NCI-H128 (cell line): ENCODE measurements around the gene LRP1.
A peak's percentile ranks its signal among the peaks of the same experiment; 100 is the strongest.

Experiments
- DNase-seq: peaks from one replicate; lab custom pipeline; 2025; ENCODE audit not compliant: unreplicated experiment; lab: John Stamatoyannopoulos, UW

Gene LRP1

DNA sequence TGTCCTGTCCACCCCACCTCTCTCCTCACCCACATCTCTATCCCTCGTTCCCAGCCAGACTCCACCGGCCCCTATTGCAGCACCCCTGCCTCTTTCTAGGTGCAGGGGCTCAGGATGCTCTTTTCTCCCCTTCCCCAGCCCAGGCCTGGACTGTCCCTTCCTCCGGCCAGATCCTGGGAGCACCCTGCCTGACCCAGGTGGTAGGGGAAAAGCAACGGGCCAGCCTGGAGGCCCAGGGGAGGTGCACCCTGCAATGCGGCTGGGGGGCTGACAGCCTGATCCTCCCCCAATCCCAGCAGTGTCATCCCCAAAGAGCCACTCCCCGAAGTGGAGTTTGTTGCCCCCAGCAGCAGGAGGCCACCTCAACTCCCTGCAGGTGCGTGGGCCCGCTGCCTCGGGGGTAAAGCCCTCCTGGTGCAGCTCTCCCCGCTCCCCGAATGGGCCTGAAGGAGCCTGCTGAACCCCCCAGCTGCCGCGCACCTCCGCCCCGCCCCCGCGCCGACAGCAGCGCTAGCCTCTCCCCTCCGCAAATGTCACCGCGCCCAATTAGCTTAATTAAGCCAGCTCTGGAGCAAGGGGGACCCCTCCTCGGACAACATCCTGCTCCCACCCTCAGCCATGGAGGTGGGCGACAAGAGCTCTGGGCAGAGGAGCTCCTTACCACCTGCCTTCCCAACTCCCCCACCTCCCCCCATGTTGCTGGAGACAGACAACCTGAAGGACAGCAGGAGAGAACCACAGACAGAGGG, 93.1 kb downstream of the LRP1 start:
- no peak for DNase-seq

DNA sequence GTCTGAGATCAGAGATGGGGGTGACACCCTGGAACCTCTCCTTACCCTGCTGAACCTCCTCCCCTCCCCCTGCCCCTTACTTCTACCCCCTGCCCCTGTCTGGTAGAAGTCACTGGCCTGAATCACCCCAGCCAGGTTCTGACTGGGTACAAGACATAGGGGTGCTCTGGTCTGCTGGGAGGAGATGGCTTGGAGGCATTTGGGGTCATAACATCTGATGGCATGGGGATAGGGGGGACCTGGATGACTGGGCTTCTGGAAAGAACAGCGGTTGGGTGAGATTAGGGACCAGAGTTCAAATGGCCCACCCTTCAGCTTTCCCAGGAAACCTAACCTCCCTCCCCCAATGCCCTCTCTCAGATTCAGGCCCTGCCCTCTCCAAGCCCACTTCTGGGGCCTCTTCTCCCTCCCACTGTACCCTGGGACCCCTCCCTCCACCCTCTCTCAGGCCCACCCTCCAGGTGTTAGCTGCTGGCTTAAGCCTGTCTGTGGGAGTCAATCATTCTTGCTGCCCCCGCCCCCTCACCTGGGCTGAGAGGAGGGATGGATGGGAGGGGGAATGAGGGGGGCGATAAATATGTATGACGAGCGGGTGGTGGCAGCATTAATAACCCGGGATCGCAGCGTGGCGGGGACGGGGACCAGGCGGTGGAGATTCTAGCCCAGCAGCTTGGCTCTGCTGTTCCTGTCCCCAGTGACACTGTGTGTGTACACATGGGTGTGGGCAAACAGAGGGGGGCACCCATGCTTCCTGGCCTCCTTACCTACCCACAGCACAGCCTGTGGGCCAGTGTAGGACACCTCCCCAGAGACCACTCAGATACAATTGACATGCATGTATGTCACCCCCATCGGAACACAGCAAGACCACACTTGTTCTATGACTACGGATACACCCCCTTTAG, 94.3 kb downstream of the LRP1 start:
- no peak for DNase-seq

DNA sequence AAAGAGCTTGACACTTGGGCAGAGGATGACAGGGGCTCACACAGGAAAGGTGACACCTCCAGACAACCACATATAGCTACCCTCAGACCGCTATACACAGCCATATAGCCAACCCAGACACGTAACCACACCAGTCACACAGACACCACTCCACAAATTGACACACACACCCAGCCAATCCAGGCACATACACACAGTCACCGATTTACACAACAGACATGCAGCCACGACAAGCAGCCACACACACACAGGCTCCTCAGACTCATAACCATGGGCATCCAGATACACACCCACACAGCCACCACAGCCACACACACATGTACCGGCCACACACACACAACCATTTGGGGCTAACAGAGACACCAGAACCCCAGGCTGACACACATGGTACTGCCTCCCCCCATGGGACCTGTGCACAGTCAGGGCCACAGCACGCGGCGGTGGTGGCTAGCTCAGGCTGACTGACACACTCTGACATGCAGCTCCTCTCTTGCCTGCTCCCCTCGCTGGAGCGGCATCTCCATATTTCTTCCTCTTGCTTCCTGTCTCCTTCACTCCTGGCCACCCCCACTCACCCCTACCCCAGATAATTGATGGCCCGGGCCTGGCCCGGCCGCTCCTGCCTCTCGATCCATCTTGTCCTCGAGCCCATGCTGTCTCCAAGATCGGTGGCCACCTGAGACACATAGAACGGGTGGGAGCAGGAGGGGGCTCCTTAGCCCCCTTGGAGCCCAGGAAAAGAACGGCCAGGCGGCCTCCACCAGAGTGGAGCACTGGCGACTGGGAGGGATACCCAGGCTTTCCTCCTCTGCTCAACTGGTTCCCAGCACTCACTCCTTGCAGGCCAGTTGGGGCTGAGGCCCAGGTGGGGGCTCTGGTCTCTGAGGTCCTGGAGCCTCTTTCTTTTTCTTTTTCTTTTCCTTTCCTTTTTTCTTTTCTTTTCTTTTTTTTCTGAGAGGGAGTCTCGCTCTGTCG, 95.2 kb downstream of the LRP1 start:
- DNase-seq, result no peak

DNA sequence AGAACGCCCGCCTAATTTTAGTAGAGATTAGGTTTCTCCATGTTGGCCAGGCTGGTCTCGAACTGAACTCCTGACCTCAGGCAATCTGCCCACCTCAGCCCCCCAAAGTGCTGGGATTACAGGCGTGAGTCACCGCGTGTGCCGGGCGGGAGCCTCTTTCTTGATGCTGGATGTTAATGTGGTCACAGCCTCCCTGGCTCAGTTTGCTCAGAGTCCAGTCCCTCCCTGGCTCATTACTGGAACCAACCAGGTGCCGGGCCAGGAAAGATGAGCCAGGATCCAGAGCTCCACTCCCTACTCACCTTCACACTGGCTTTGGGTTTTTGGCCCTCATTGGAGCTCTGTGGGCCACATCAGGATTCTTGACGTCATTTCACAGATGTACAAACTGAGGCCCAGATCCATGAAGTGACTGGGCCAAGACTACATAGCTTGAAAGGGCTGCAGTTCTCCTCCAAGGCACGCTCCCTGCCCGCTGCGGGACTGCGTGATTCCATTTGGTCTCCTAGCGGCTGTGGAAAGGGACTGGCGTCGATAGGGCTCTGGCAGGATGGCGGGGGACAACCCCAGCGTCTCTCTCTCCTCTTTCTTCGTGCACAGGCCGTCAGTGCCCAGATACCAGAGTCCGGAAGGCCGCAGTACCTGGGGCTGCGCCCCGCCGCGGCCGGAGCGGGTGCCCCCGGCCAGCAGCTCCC, 96.1 kb downstream of the LRP1 start:
- no peak for DNase-seq

GRCh38 chr12:57224973-57225679, 96.8 kb downstream of the LRP1 start:
- DNase-seq, result no peak

DNA sequence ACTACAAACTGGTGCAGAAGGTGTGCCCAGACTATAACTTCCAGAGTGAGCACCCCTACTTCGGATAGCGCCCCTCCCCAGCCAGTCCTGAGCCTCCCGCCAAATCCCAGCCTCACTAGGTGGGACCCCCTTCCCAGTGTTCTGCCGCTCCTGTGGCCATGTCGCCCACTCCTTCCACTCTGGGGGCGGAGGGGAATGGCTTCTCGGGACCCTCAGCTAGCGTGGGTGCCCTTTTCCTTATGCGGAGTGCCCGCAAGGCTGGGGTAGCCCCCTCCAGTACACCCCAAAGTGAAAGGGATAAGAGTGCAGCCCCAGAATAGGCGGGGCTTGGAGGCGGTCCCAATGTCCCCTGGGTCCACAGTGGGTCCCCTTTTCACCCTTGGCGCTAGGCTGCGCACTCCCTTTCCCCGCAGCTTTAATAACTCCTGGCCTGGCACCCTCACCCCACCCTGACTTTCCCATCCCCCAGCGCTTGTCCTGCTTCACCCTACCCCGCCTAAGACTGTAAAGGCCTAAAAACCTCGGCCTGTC, 97.5 kb downstream of the LRP1 start:
- no peak for DNase-seq

DNA sequence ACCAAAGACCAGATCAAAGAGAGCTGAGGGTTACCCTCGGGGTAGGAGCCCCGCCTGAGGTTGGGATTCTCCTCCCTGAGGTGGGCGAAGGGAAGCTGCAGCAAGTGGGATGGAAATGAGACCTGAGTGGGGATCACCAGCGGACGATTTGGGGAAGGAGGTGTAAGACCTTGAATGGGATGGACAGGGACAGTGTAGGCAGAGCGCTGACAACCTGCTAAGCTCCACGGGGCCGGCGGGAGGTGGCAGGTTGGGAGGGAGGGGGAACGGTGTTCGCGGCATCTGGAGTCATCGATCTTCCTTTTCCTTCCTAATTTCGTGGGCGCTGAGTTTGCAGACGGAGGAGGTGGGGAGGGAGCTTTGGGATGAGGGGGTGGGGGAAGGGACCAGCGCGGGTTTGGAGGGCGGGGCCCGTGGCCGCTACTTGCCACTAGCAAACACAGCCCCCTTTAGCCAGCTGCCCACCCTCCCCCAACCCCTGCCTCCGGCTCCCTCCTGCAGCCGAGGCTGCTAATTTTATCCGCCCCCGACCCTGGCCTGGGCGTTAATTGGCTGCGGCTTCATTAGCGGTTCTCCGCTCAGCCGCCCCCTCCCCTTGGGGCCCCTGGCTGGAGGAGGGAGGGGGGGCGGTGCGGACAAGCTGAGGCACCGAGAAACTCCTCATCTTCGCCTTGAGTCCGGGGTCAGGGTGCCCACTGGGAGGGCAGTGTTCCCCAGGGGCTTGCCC, 98.5 kb downstream of the LRP1 start:
- no peak for DNase-seq

- no peak for DNase-seq
Measured at GRCh38 chr12:57227315-57228115, 99.2 kb downstream of the LRP1 start.

DNA sequence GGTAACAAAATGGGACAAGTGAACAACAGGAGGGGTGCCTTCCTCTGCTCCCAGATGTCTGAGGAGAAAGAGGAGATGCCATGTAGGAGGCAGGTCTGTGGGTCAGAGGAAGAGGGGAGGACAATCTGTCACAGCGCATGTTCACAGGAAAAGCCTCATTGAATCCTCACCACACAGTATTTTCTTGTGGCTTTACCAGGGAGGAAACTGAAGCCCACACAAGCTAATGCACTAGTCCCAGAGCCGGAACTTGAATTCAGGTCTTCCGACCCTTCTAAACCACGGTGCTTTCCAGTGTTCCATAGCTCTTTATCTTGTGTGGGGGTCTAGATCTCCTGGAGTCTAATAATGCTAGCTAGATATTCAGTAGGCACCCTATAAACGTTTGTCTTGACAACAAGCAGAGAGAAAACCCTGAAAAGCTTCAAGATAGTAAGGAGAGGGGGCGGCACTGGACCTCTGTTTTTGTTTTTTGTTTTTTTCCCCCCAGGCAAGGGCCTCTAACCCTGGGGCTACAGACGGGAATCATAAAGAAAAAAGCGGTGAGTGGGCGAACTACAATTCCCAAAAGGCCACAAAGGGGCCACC, 100.9 kb downstream of the LRP1 start:
- no peak for DNase-seq

GRCh38 chr12:57229634-57230380, 101.5 kb downstream of the LRP1 start, which contains the start of gene SHMT2:
SHMT2 (plus strand) TSS chr12:57229711; CDS start chr12:57229779, 68 bp downstream.
- DNase-seq, result peak; percentile 91

- DNase-seq, result no peak
Measured at GRCh38 chr12:57230381-57231155, 102.3 kb downstream of the LRP1 start.

DNA sequence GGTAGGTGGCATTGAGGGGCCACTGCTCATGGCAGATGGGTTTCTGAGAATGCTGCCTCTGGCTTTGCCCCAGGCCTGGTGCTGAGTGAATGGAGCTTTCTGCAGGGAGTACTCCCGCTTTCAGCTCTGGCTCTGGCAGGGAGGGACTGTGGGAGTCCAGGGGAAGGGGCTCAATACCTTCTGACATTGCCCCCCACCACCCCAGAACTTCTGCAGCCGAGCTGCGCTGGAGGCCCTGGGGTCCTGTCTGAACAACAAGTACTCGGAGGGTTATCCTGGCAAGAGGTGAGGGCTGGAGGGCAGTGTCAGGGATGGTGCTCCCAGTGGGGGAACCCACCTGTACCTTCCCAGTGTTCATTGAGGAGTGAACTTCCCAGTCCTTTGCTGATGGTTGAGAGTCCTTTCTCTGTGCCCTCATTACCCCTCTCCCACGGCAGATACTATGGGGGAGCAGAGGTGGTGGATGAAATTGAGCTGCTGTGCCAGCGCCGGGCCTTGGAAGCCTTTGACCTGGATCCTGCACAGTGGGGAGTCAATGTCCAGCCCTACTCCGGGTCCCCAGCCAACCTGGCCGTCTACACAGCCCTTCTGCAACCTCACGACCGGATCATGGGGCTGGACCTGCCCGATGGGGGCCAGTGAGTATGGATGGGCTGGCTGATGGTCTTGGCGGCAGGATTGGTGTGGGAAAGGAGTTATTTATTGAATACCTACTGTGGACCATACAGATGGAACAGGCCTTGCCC, 103.2 kb downstream of the LRP1 start:
- DNase-seq, result no peak

DNA sequence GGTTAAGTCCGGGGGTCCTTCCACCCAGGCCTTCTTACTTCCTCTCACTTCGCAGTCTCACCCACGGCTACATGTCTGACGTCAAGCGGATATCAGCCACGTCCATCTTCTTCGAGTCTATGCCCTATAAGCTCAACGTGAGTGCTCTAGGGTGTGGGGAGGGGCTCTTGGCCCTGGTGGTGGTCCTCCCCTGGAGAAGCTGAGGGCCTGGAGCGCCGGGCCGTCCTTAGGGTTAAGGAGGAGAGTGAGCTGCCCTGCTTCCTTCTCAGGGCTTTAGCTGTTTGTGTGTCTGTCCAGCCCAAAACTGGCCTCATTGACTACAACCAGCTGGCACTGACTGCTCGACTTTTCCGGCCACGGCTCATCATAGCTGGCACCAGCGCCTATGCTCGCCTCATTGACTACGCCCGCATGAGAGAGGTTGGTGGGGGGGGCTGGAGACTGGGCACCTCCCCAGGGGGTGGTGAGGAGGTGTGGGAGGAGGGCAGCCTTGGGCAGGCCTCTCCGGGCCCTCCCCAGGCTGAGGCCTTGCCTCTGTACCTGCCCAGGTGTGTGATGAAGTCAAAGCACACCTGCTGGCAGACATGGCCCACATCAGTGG, 104.0 kb downstream of the LRP1 start:
- no peak for DNase-seq

- DNase-seq, result no peak
Measured at GRCh38 chr12:57233357-57234232, 105.3 kb downstream of the LRP1 start.
